WERI-Rb-1 (cell line): ENCODE measurements around the gene ZBTB8A.
"Not testable (repeated sequence)": the region's sequence is repeated elsewhere in the genome, so short reads cannot be mapped to it uniquely, and the experiment has no call there.

Experiments
- DNase-seq: peaks from one replicate; pipeline ENCODE4 v3.0.0-alpha.2; 2020
- H3K27ac ChIP-seq: fragments of 250-450 bp; sonication (Bioruptor Pico); 2 replicates; pipeline ENCODE4 v1.5.1; 2020; ENCODE audit warnings: mild to moderate bottlenecking, moderate library complexity
- H3K27me3 ChIP-seq: fragments of 250-450 bp; sonication (Bioruptor Pico); 2 replicates; pipeline ENCODE4 v1.5.1; 2021; ENCODE audit warnings: mild to moderate bottlenecking, low read depth, moderate library complexity; ENCODE audit not compliant: insufficient read depth, severe bottlenecking
- H3K36me3 ChIP-seq: fragments of 250-450 bp; sonication (Bioruptor Pico); 2 replicates; pipeline ENCODE4 v1.5.1; 2020; ENCODE audit warnings: mild to moderate bottlenecking, moderate library complexity
- H3K4me3 ChIP-seq: 2 replicates; pipeline ENCODE4 v1.5.1; 2011; ENCODE audit warnings: low read depth, mild to moderate bottlenecking, control low read depth, low read length
- H3K9me3 ChIP-seq: fragments of 250-450 bp; sonication (Bioruptor Pico); 2 replicates; pipeline ENCODE4 v1.5.1; 2021; ENCODE audit warnings: mild to moderate bottlenecking, moderate library complexity; ENCODE audit not compliant: severe bottlenecking
- CTCF ChIP-seq: IDR thresholded peaks from 2 replicates; pipeline ENCODE4 v1.5.1; 2011; ENCODE audit warnings: low read depth, mild to moderate bottlenecking, control low read depth, inconsistent platforms, low read length

Gene ZBTB8A

GRCh38 chr1:32623775-32624174 lies 84.5 kb downstream of the ZBTB8A start:
- no peak overlapping the region for H3K4me3 ChIP-seq
- H3K9me3 ChIP-seq = no peaks in the 10 kb centered on the region
- no peak overlapping the region for H3K27ac ChIP-seq
- peaks cover 23% of the 10 kb centered on the region for H3K36me3 ChIP-seq
- H3K27me3 ChIP-seq = no peaks in the 10 kb centered on the region
- TF ChIP-seq CTCF = no peak
- DNase-seq = no peak

GRCh38 chr1:32626176-32626575 lies 86.9 kb downstream of the ZBTB8A start:
- H3K27ac ChIP-seq = no peak overlapping the region
- H3K4me3 ChIP-seq = no peak overlapping the region
- TF ChIP-seq CTCF = no peak
- H3K27me3 ChIP-seq = no peaks in the 10 kb centered on the region
- peaks cover 30% of the 10 kb centered on the region for H3K36me3 ChIP-seq
- no peaks in the 10 kb centered on the region for H3K9me3 ChIP-seq
- no peak for DNase-seq

- no peaks in the 10 kb centered on the region for H3K9me3 ChIP-seq
- DNase-seq = no peak
- H3K27ac ChIP-seq = no peak overlapping the region
- H3K27me3 ChIP-seq = no peaks in the 10 kb centered on the region
- no peak for TF ChIP-seq CTCF
- H3K4me3 ChIP-seq = no peak overlapping the region
- H3K36me3 ChIP-seq = peaks cover 40% of the 10 kb centered on the region
These were observed 88.5 kb downstream of the ZBTB8A start for GRCh38 chr1:32627596-32628162.

GRCh38 chr1:32630173-32630572 lies 90.9 kb downstream of the ZBTB8A start:
- peaks cover 52% of the 10 kb centered on the region for H3K36me3 ChIP-seq
- not testable (repeated sequence) for H3K9me3 ChIP-seq, H3K27me3 ChIP-seq, H3K4me3 ChIP-seq, DNase-seq, H3K27ac ChIP-seq

GRCh38 chr1:32632829-32633228 lies 93.6 kb downstream of the ZBTB8A start:
- Histone ChIP-seq H3K27me3 (no peaks in the 10 kb centered on the region), H3K27ac (no peak overlapping the region), H3K36me3 (peaks cover 40% of the 10 kb centered on the region), H3K4me3 (no peak overlapping the region), H3K9me3 (no peaks in the 10 kb centered on the region)
- no peak for TF ChIP-seq CTCF
- DNase-seq = no peak

- peaks cover 26% of the 10 kb centered on the region for H3K36me3 ChIP-seq
- no peak overlapping the region for H3K27ac ChIP-seq
- TF ChIP-seq CTCF = no peak
- H3K9me3 ChIP-seq = no peaks in the 10 kb centered on the region
- no peak for DNase-seq
- no peak overlapping the region for H3K4me3 ChIP-seq
- H3K27me3 ChIP-seq = no peaks in the 10 kb centered on the region
These were observed 96.5 kb downstream of the ZBTB8A start for GRCh38 chr1:32635508-32636277.
